ENCODE measurements around the gene SMTNL2.
A peak's percentile ranks its signal among the peaks of the same experiment; 100 is the strongest.

Gene SMTNL2

DNA sequence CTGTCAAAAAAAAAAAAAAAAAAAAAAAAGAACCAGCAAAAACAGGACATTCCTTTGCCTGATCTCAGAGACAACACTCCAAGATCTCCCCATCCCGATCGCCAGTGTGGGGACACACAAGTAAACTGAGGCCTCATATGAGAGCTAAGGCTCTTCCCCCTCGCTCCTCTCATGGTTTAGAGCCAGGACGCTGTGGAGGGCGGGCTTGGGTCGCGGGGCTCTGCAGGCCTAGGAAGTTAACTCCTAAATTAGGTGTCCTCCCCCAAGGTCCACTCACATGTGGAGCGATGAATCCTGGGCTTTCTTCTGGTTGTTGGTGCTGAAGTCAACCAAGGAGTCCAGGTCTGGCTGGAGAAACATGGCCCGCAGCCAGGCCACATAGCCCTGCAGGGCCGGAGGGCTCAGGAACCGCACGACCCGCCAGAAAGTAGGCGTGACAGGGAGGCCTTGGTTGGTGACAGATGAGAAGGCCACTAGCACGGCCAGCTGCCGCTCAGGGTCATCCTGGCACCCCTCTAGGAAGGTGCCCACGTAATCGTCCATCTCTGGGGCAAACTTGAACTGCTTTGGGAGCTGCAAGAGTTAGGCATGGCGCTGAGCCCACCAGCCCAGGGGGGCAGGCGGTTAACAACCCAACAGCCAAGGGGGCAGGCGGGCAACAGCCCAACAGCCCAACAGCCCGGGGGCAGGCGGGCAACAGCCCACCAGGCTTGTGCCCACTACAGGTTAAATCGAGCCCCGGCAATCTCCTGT lies 34.4 kb upstream of the SMTNL2 start:
- Histone ChIP-seq H3K36me3 (ENCODE audit: control insufficient read depth, insufficient read depth, low read length) (peaks cover 42% of the 10 kb centered on the region), H3K27me3 (ENCODE audit: control insufficient read depth, insufficient read depth, low read length) (no peaks in the 10 kb centered on the region), H3K4me1 (ENCODE audit: control insufficient read depth, insufficient read depth, low read length) (peaks cover 9% of the 10 kb centered on the region), H3K4me3 (ENCODE audit: low read length) (no peak overlapping the region), H3K27ac (ENCODE audit: low read depth, low read length) (no peak overlapping the region), H3K9ac (ENCODE audit: low read length) (no peak overlapping the region)

DNA sequence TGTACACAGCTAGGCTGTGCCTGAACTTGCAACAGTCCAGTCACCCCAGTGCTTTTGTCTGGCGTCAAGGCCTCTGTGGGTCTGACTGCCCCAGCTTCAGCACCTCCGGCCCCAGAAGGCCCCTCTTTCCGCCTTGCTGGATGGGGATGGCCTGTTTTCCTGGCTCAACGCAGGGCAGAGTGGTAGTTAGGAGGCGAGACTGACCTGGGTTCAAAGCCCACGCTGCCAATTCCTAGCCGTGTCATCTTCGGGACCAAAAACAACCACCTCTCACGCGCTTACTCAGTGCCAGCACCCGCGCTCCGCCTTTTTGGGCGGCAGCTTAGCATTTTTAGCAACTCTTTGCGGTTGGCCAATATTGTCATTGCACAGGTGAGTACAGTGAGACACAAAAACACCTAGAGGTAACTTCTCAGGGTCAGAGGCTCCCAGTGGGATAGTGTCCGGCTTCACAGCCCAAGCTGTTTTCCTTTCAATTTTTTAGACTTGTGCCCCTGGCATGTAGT lies 33.7 kb upstream of the SMTNL2 start:
- Histone ChIP-seq H3K4me3 (ENCODE audit: low read length) (no peak overlapping the region), H3K27ac (ENCODE audit: low read depth, low read length) (no peak overlapping the region), H3K9ac (ENCODE audit: low read length) (no peak overlapping the region), H3K27me3 (ENCODE audit: control insufficient read depth, insufficient read depth, low read length) (no peaks in the 10 kb centered on the region), H3K4me1 (ENCODE audit: control insufficient read depth, insufficient read depth, low read length) (peaks cover 9% of the 10 kb centered on the region), H3K36me3 (ENCODE audit: control insufficient read depth, insufficient read depth, low read length) (peaks cover 42% of the 10 kb centered on the region)

DNA sequence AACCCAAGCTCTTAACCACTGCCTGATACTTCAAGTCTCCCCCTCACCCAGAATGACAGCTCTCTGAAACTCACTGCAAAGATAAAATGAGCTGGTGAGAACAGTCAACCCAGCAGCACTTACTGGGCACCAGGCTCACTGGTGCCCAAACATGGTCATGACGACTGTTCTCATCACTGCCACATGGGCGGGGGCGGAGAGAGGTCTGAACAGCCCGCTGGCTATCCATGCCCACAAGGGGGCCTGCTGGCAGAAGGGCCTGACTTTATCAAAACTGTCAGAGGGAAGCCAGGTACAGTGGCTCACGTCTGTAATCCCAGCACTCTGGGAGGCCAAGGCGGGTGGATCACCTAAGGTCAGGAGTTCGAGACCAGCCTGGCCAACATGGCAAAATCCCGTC lies 33.2 kb upstream of the SMTNL2 start:
- Histone ChIP-seq H3K27ac (ENCODE audit: low read depth, low read length) (no peak overlapping the region), H3K9ac (ENCODE audit: low read length) (no peak overlapping the region), H3K4me3 (ENCODE audit: low read length) (no peak overlapping the region), H3K27me3 (ENCODE audit: control insufficient read depth, insufficient read depth, low read length) (no peaks in the 10 kb centered on the region), H3K4me1 (ENCODE audit: control insufficient read depth, insufficient read depth, low read length) (peaks cover 15% of the 10 kb centered on the region), H3K36me3 (ENCODE audit: control insufficient read depth, insufficient read depth, low read length) (peaks cover 40% of the 10 kb centered on the region)

DNA sequence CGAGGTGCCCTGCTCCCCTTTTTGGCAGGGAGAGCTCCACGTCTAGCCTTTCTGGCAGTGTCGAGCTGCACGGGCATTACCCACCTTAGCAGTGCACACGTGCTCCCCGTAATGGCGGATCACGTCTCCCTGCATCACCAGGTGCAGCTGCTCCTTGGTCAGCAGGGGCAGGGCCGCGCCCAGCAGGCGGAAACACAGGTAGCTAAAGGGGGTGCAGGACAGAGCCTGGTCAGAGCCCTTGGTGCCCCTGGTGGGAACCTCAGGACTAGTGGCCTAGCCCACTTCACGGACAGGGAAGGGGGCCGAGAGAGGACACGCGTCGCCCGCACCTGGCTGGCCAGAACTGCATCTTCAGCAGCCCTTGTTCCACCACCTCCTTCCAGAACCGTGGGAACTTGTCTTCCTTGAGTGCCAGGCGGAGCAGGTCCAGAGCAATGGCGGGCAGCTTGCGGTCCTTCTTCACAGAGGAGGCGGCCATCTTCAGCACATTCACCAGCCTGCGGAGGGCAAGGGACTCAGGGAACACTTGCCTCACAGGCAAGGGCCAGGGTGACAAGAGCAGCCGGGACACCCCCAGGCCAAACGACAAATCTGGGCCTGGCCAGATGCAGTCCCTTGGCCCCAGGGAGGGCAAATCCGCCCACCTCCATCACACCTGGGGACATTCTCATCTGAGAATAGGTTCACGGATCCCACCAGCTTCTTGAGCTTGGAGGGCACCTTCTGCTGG lies 32.4 kb upstream of the SMTNL2 start:
- Histone ChIP-seq H3K27me3 (ENCODE audit: control insufficient read depth, insufficient read depth, low read length) (no peaks in the 10 kb centered on the region), H3K4me1 (ENCODE audit: control insufficient read depth, insufficient read depth, low read length) (peaks cover 16% of the 10 kb centered on the region), H3K27ac (ENCODE audit: low read depth, low read length) (no peak overlapping the region), H3K9ac (ENCODE audit: low read length) (no peak overlapping the region), H3K4me3 (ENCODE audit: low read length) (no peak overlapping the region), H3K36me3 (ENCODE audit: control insufficient read depth, insufficient read depth, low read length) (peaks cover 40% of the 10 kb centered on the region)

DNA sequence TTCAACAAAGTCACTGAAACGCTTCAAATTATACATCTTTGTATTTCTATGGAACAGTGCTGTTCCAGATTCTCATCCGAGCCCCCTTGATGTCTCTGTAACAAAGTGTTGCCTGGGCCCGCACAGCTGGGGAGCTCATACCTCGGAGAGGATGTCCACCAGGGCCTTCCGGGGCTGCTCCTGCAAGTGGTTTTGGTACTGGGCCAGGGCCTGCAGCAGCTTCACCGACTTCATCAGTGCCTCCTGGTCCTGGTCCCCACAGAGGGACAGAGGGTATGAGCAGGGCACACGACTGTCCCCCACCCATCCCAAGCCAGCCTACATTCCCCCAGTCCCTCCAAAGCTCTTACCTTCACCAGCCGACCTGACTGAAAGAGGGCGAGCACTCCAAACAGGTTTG lies 30.7 kb upstream of the SMTNL2 start:
- H3K4me1 ChIP-seq (ENCODE audit: control insufficient read depth, insufficient read depth, low read length): peaks cover 16% of the 10 kb centered on the region
- H3K36me3 ChIP-seq (ENCODE audit: control insufficient read depth, insufficient read depth, low read length): peaks cover 30% of the 10 kb centered on the region
- H3K9ac ChIP-seq (ENCODE audit: low read length): no peak overlapping the region
- no peak overlapping the region for H3K4me3 ChIP-seq (ENCODE audit: low read length)
- no peaks in the 10 kb centered on the region for H3K27me3 ChIP-seq (ENCODE audit: control insufficient read depth, insufficient read depth, low read length)
- H3K27ac ChIP-seq (ENCODE audit: low read depth, low read length): no peak overlapping the region

DNA sequence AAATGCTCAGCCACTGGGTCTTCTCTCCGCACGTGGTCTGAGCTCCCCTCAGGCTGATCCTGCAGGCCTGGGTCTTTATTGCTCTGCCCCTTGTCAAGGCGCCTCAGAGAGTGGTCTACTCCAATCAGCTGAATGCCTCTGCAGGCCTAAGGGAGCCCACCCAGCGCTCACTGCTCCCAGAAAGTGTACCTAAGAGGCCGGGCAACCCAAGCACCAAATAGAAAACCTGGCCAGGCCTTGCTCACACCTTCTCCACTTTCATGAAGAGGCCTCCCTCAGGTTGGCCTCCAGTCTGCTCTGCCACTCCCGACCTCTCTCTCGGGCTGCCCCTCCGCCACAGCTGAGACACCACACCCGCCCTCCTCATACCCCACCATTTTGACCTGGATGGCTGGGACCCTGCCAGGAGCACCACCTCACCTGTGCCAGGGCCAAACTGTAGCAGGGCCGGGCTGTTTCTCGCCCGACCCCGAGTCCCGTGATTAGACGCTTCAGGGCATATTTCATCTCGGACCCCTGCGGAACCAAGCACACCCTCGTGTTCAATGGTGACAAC lies 29.8 kb upstream of the SMTNL2 start:
- no peaks in the 10 kb centered on the region for H3K27me3 ChIP-seq (ENCODE audit: control insufficient read depth, insufficient read depth, low read length)
- H3K4me3 ChIP-seq (ENCODE audit: low read length): peak overlapping the region; percentile 92
- H3K4me1 ChIP-seq (ENCODE audit: control insufficient read depth, insufficient read depth, low read length): peaks cover 16% of the 10 kb centered on the region
- H3K9ac ChIP-seq (ENCODE audit: low read length): peak overlapping the region; percentile 78
- H3K36me3 ChIP-seq (ENCODE audit: control insufficient read depth, insufficient read depth, low read length): peaks cover 23% of the 10 kb centered on the region
- H3K27ac ChIP-seq (ENCODE audit: low read depth, low read length): no peak overlapping the region

DNA sequence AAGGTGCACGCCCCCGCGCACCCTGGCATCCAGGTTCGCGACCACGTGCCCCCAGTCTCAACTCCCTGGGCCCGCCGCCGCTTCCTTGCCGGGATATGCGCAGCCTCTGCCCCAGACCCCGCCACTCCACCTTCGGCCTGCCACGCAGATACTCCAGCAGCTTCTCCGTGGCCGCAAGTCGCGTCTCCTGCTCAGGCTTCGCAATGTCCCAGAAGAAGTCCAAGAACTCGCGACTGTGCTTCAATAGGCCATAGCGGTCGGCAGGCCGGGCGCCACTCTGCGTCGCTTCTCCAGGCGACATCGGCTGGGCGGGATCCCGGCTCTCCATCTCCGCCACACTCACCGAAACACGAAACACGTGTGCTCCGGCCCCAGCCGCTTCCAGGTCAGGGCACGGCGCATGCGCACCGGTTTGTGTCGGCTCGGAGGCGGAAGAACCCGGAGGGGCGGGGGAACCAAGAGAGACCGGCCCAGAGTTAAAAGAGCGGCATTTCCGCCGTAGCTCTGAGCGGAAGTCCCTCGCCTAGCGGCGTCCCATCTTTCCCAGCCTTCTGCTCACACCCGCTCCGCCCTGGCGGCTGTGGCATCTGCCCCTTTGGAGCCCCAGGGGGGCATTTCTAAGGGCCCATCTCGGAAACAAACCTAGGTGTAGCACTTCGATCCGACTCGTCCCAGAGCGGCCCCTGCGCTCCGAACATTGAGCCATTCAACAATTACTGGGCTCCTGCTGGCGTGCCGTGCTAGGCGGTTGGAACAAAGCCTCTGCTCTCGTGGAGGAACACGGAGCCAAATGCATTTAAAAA lies 29.1 kb upstream of the SMTNL2 start, which contains the start of gene MYBBP1A:
MYBBP1A (minus strand) TSS at position 388 of the 803 bp plus-strand sequence; CDS start at position 328, 60 bp downstream.
- H3K27ac ChIP-seq (ENCODE audit: low read depth, low read length): peak within 1 kb of the TSS; percentile 72
- H3K4me1 ChIP-seq (ENCODE audit: control insufficient read depth, insufficient read depth, low read length): peaks cover 16% of the 10 kb centered on the region
- peak within 1 kb of the TSS; percentile 78 for H3K9ac ChIP-seq (ENCODE audit: low read length)
- peaks cover 19% of the 10 kb centered on the region for H3K36me3 ChIP-seq (ENCODE audit: control insufficient read depth, insufficient read depth, low read length)
- peak within 1 kb of the TSS; percentile 92 for H3K4me3 ChIP-seq (ENCODE audit: low read length)
- H3K27me3 ChIP-seq (ENCODE audit: control insufficient read depth, insufficient read depth, low read length): no peaks in the 10 kb centered on the region

DNA sequence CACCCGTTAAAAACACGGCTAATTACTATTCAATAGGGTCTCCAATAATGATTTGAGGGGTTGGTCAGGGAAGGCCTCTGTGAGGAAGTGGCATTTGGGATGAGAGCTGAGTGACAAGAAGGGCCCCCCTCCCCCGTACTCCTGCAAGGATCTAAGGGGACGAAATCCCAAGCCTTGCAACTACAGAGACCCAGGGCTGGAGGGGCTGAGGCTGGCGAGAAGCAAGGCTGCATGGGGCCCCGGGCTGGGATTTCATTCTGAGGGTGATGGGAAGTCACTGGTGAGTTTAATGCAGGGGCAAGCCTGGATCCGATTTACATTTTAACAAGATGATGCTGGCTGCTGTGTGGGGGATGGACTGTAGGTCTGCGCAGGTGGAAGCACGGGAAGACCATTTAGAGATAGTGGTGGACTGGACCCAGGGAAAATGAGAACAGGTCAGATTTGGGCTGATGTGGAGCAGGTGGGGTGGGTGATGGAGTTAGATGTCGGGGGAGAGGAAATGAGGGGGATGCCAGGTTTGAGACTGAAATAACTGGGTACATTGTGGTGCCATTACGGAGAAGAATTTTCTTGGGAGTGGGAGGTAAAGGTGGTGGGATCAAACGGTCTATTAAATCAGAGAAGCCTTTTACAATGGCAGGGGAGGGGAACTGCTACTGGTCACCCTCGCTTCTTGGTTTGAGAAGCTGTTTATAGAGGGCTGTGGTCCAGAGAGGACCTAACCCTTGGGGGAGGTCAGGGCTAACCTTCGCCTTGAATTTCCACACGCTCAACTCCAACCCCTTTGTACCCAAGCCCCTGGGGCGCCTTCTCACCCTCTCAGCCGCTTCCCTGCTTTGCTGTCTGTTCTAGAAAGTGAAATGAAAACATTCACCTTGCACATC lies 28.2 kb upstream of the SMTNL2 start:
- Histone ChIP-seq H3K9ac (ENCODE audit: low read length) (no peak overlapping the region), H3K27me3 (ENCODE audit: control insufficient read depth, insufficient read depth, low read length) (no peaks in the 10 kb centered on the region), H3K4me3 (ENCODE audit: low read length) (peak overlapping the region; percentile 92), H3K36me3 (ENCODE audit: control insufficient read depth, insufficient read depth, low read length) (peaks cover 12% of the 10 kb centered on the region), H3K27ac (ENCODE audit: low read depth, low read length) (peak overlapping the region; percentile 72), H3K4me1 (ENCODE audit: control insufficient read depth, insufficient read depth, low read length) (peaks cover 16% of the 10 kb centered on the region)

DNA sequence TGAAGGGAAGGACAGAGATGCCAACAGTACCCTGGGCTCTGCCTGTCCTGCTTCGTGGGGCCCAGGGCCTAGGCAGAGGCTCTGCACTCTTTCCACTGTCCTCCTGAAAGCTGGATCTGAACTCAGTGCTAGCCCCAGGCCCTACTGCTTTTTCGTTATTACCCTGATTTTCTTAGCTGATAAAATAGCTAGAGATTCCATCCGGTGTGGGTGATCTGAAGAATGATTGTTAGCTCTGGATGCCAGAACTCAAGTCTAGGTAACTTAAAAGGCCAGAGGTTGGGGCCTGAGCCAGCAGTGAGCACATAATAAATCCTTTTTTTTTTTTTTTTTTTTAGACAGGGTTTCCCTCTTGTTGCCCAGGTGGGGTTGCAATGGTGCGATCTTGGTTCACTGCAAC lies 27.3 kb upstream of the SMTNL2 start:
- Histone ChIP-seq H3K4me1 (ENCODE audit: control insufficient read depth, insufficient read depth, low read length) (peaks cover 16% of the 10 kb centered on the region), H3K4me3 (ENCODE audit: low read length) (no peak overlapping the region), H3K27ac (ENCODE audit: low read depth, low read length) (no peak overlapping the region), H3K9ac (ENCODE audit: low read length) (no peak overlapping the region), H3K36me3 (ENCODE audit: control insufficient read depth, insufficient read depth, low read length) (peaks cover 7% of the 10 kb centered on the region), H3K27me3 (ENCODE audit: control insufficient read depth, insufficient read depth, low read length) (no peaks in the 10 kb centered on the region)

DNA sequence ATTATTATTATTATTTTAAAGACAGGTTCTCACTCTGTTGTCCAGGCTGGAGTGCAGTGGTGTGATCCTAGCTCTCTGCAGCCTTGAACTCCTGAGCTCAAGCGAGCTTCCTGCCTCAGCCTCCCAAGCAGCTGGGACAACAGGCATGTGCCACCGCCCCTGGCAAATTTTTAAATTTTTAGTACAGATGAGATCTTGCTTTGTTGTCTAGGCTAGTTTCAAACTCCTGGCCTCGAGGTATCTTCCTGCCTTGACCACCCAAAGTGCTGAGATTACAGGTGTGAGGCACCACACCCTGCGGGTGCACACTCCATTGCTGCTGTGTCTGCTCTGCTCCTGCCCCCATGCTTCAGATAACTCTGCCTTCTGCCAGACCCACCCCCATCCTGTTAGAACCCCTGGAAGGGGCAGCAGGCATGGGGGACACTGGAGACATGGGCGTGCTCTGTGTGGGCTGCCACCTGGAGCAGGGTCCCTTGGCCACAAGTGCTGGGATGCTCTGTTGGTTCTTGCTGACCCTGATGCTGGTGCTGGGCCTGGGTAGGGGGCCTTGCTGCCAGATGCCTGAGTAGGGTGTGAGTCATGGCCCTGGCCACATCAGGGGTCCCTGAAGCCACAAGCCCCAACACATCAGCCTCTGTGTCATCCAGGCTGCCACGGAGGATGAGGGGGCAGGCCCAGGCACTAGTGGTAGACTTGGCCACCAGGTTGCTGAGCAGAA lies 26.5 kb upstream of the SMTNL2 start:
- Histone ChIP-seq H3K4me1 (ENCODE audit: control insufficient read depth, insufficient read depth, low read length) (peaks cover 16% of the 10 kb centered on the region), H3K9ac (ENCODE audit: low read length) (no peak overlapping the region), H3K27me3 (ENCODE audit: control insufficient read depth, insufficient read depth, low read length) (no peaks in the 10 kb centered on the region), H3K4me3 (ENCODE audit: low read length) (no peak overlapping the region), H3K36me3 (ENCODE audit: control insufficient read depth, insufficient read depth, low read length) (peaks cover 3% of the 10 kb centered on the region), H3K27ac (ENCODE audit: low read depth, low read length) (no peak overlapping the region)

All from rectal smooth muscle tissue (tissue), 1 donor.